HG03175 (cell line): ENCODE measurements around the gene CDKL5.

Source experiments
- ATAC-seq: cut with Tn5 transposase; IDR thresholded peaks from one replicate; pipeline ENCODE4 v1.9.1; 2021; ENCODE audit warnings: mild to moderate bottlenecking, moderate library complexity; ENCODE audit not compliant: unreplicated experiment

CDKL5 gene

GRCh38 chrX:18687856-18688495 lies 262.6 kb downstream of the CDKL5 start:
- ATAC-seq = no peak

DNA sequence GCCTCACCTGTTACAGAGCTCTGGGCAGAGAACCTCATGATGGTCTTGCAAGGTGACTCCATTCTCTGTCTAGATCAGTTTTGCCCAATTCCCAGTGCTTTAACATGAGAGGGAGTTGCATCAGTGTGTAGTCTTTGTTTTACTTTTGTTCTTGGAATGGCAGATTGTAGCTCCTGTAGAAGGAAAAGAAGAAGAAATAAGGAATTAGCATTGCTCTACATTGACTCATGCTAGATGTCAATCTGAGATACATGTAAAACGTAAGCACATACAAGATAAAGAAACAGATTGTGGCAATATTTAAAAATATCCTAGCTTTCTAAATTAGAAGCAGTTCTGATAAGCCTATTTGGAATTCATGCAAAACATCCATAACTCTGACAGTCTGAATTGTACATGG lies 266.0 kb downstream of the CDKL5 start:
- no peak for ATAC-seq

DNA sequence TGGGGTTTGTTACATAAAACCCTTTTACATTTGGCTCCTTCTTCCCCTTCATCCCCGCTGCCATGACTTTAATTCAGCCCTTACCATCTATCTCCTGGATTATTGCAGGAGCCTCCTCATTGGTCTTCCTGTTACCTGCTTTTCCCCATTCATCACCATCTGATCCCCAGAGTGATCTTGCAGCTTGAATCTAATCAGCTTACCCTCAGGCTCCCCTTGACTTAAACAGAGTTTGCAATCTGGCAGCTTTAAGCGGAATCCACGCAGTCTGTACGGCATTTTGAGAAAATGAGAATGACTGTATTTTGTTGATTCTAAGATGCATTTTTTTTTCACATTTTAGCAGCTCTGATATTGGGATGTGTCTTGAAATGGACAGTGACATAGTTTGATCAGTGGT lies 267.1 kb downstream of the CDKL5 start:
- ATAC-seq = no peak

DNA sequence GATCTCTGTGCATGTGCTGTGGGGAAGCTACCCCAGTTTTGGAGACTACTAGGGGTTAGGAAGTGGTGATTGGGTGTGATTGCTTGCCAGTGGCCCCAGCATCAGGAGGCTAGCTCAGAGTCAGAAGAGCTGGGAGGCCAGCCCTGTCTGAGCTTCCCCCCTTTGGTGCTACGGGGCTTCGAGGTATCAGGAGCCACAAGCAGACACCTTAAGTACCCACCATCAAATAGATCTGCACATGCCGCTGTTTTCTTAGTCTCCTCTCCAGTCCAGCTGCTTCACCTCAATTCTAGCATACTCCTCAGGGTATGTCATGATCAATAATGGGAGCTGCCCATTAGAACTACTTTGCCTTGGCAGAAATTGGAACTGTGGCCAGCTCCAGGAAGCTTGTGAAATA lies 271.2 kb downstream of the CDKL5 start:
- ATAC-seq = no peak

- ATAC-seq = no peak
These were observed 273.6 kb downstream of the CDKL5 start for GRCh38 chrX:18698737-18699650.

DNA sequence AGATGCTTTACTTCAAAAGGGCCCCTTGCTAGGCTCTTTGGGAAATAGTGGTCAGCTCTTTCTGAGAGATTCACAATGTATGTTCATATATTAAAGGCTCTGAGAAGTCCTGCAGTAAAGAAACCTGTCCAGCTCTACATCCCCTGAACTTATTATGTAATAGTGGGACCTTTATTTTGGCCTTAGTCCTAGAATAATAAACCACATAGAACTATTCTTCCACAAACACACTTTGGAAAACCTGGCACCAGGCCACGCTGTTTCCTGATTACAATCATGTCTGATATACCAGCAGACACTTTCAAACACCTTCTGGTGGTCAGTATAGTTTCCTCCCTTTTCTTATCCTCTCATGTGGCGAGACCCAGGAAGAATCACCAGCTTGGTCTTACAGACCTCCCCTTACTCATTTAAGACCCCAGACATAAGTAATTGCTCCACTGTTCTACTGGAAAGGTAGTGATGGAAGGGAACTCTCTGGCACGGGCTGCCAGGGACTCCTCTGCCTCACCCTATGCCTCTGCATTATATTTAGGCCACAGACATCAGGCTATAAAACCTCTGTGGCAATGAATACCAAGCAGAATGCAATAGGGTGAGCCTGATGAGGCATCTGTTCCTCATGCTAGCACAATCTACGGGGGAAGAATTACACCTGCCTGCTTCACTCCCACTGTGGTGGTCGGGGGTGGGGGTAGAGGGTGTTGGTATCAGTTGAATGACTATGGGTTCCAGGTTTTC lies 276.4 kb downstream of the CDKL5 start:
- ATAC-seq = no peak

DNA sequence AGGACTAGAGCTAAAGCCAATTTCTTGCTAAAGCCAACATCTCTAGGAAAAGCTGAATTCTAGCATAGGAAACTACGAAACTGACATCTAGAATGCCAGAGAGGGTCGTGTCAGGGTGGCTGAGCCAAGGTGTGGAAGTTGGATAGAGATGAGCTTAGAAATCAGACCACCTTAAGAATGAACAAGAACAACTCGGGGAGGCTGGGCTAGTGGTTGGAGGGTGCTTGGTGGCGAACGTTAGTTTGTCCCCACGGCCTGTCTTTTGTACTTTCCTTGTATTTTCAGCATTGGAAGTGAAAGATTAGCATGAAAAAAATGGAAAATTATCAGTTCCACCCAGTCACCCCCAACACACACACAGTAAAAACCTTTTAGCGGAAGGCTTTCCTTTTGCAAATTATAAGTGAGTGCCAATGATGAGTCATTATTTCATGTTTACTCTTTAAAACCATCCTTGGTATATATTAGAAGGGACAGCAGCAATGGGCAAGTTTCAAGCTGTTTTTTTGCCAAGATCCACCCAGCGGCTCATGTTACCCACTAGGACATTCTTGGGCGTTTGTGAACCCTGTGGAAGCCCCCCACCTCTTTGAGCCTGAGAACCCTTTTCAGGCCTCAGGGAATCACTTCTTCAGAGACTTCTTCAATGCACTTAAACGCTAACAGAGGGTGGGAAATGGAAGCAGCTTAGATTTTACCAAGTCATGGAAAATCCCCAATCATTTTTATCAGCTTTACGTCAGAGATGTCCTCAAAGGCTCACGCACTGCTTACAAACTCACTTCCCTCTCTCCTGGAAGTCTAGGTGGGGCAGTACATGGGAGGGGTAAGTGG lies 277.2 kb downstream of the CDKL5 start:
- no peak for ATAC-seq
